Measurements from ENCODE around the gene MARVELD1.

DNA sequence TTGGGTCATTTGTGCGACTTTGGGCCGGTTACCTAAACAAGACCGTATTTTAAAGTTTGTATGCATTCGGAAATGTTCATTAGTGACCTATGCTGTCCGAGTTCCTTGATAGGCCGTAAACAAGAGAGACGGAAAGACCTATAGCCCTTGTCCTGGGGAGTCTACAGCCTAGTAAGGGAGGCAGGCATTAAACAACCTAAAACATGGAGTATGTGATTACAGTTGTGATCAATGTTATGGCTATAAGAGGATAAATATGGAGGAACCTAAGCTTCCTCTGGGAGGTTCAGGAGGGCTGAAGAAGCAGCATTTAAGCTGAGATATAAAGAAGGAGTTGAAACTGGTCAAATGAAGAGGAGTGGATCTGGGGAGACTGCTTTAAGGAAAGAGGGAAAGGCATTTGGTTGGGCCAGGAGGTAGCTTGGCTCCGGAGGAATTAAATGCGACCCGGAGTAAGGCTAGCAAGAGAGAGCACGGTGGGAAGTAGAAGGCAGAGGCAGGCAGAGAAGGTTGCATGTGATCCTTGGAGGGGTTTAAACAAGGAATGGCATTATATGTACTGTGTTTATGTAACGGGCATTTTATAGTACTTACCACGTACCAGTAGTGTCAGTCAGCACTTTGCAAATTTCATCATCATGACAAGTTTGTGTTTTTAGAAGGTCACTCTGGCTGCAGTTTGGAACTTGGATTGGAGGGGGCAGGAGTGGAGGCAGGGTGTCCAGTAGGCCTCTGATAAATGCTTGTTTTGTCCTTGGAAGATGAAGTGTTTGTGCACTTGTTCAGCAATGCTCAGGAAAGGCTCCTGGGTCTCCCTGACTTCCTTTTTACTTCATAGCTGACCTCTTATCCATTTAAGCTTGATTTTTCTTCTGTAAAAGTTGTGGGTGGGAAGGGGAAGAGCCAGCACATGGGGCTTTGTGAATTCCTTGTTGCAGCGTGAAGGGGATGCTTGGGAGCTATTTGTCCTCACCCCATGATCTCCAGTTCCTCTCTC, 25.4 kb upstream of the MARVELD1 start:
- TF ChIP-seq, protein P1, sequence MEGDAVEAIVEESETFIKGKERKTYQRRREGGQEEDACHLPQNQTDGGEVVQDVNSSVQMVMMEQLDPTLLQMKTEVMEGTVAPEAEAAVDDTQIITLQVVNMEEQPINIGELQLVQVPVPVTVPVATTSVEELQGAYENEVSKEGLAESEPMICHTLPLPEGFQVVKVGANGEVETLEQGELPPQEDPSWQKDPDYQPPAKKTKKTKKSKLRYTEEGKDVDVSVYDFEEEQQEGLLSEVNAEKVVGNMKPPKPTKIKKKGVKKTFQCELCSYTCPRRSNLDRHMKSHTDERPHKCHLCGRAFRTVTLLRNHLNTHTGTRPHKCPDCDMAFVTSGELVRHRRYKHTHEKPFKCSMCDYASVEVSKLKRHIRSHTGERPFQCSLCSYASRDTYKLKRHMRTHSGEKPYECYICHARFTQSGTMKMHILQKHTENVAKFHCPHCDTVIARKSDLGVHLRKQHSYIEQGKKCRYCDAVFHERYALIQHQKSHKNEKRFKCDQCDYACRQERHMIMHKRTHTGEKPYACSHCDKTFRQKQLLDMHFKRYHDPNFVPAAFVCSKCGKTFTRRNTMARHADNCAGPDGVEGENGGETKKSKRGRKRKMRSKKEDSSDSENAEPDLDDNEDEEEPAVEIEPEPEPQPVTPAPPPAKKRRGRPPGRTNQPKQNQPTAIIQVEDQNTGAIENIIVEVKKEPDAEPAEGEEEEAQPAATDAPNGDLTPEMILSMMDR (conservative IDR thresholded peaks at IDR 0.05): no peak
- no peak for TF ChIP-seq ZFX (IDR thresholded peaks at IDR 0.05)
